ENCODE measurements around the gene TINAGL1.

TINAGL1 gene

GRCh38 chr1:31560394-31560793 lies 15.9 kb upstream of the TINAGL1 start:
- no peak overlapping the region for H2AFZ ChIP-seq (ENCODE audit: low read depth, low read length, severe bottlenecking)

GRCh38 chr1:31562707-31563360 lies 13.5 kb upstream of the TINAGL1 start:
- Histone ChIP-seq H3K4me2 (ENCODE audit: low read depth, low read length, poor library complexity, severe bottlenecking) (no peak overlapping the region), H3K27ac (ENCODE audit: low read depth, low read length) (no peak overlapping the region), H4K20me1 (ENCODE audit: low read depth, low read length) (no peaks in the 10 kb centered on the region), H2AFZ (ENCODE audit: low read depth, low read length, severe bottlenecking) (no peak overlapping the region), H3K36me3 (ENCODE audit: low read length) (no peaks in the 10 kb centered on the region), H3K4me3 (ENCODE audit: insufficient read depth, low read length, poor library complexity, severe bottlenecking) (no peak overlapping the region), H3K79me2 (ENCODE audit: insufficient read depth, low read length) (no peaks in the 10 kb centered on the region), H3K9me2 (replicated peaks; ENCODE audit: insufficient read depth, low read length) (no peaks in the 10 kb centered on the region), H3K27me3 (ENCODE audit: low read length) (no peaks in the 10 kb centered on the region), H3K9ac (ENCODE audit: low read length) (no peak overlapping the region), H3F3A (ENCODE audit: insufficient read depth) (no peaks in the 10 kb centered on the region), H3K9me3 (ENCODE audit: insufficient read depth, low read length) (no peaks in the 10 kb centered on the region; the same call in 1 of the 2 replicates)
- TF ChIP-seq EZH2phosphoT487 (conservative IDR thresholded peaks at IDR 0.05; ENCODE audit: low read length) (no peak), CTCF (IDR thresholded peaks at IDR 0.05; ENCODE audit: insufficient read depth, low read length, poor library complexity, severe bottlenecking) (no peak)

More at GRCh38 chr1:31560394-31560793, 15.9 kb upstream of the TINAGL1 start:
- Histone ChIP-seq H3K4me3 (ENCODE audit: insufficient read depth, low read length, poor library complexity, severe bottlenecking) (no peak overlapping the region), H3K27ac (ENCODE audit: low read depth, low read length) (no peak overlapping the region), H3F3A (ENCODE audit: insufficient read depth) (no peaks in the 10 kb centered on the region), H4K20me1 (ENCODE audit: low read depth, low read length) (no peaks in the 10 kb centered on the region), H3K9me3 (ENCODE audit: insufficient read depth, low read length) (no peaks in the 10 kb centered on the region; the same call in 1 of the 2 replicates), H3K9ac (ENCODE audit: low read length) (no peak overlapping the region), H3K79me2 (ENCODE audit: insufficient read depth, low read length) (no peaks in the 10 kb centered on the region), H3K9me2 (replicated peaks; ENCODE audit: insufficient read depth, low read length) (no peaks in the 10 kb centered on the region), H3K27me3 (ENCODE audit: low read length) (no peaks in the 10 kb centered on the region), H3K36me3 (ENCODE audit: low read length) (no peaks in the 10 kb centered on the region), H3K4me2 (ENCODE audit: low read depth, low read length, poor library complexity, severe bottlenecking) (no peak overlapping the region)
- TF ChIP-seq EZH2phosphoT487 (conservative IDR thresholded peaks at IDR 0.05; ENCODE audit: low read length): no peak
- TF ChIP-seq CTCF (IDR thresholded peaks at IDR 0.05; ENCODE audit: insufficient read depth, low read length, poor library complexity, severe bottlenecking): no peak

GRCh38 chr1:31564606-31564989 lies 11.7 kb upstream of the TINAGL1 start:
- no peaks in the 10 kb centered on the region for H3K36me3 ChIP-seq (ENCODE audit: low read length)
- no peaks in the 10 kb centered on the region for H3K27me3 ChIP-seq (ENCODE audit: low read length)
- no peaks in the 10 kb centered on the region for H3K9me2 ChIP-seq (replicated peaks; ENCODE audit: insufficient read depth, low read length)
- no peak overlapping the region for H3K4me3 ChIP-seq (ENCODE audit: insufficient read depth, low read length, poor library complexity, severe bottlenecking)
- no peak overlapping the region for H3K4me2 ChIP-seq (ENCODE audit: low read depth, low read length, poor library complexity, severe bottlenecking)
- no peak overlapping the region for H3K9ac ChIP-seq (ENCODE audit: low read length)
- no peaks in the 10 kb centered on the region; the same call in 1 of the 2 replicates for H3K9me3 ChIP-seq (ENCODE audit: insufficient read depth, low read length)
- no peaks in the 10 kb centered on the region for H4K20me1 ChIP-seq (ENCODE audit: low read depth, low read length)
- H2AFZ ChIP-seq (ENCODE audit: low read depth, low read length, severe bottlenecking): no peak overlapping the region
- no peak overlapping the region for H3K27ac ChIP-seq (ENCODE audit: low read depth, low read length)
- TF ChIP-seq EZH2phosphoT487 (conservative IDR thresholded peaks at IDR 0.05; ENCODE audit: low read length): no peak
- TF ChIP-seq CTCF (IDR thresholded peaks at IDR 0.05; ENCODE audit: insufficient read depth, low read length, poor library complexity, severe bottlenecking): no peak
- H3K79me2 ChIP-seq (ENCODE audit: insufficient read depth, low read length): no peaks in the 10 kb centered on the region
- H3F3A ChIP-seq (ENCODE audit: insufficient read depth): no peaks in the 10 kb centered on the region
